Vagina (tissue), 2 donors: ENCODE results near the gene MAN1A1. TPM values are rescaled to one million over a fixed set of nuclear protein-coding genes. Genes with fewer than 3 reads are reported as not detected.

Experiments
- DNase-seq, 2 donors: peaks; one replicate each; pipeline ENCODE4 v3.0.0-alpha.2; 2017; ENCODE audit errors: extremely low spot score in 2 of 2
- H3K27ac ChIP-seq: fragments of 200-600 bp; sonication (generic); one replicate; pipeline ENCODE4 v1.5.1; 2019
- H3K27me3 ChIP-seq: fragments of 200-600 bp; sonication (generic); one replicate; pipeline ENCODE4 v1.5.1; 2019
- H3K36me3 ChIP-seq, 2 donors: fragments of 200-600 bp; sonication (generic); one replicate each; pipeline ENCODE4 v1.5.1; 2017 to 2019
- H3K4me1 ChIP-seq: fragments of 200-600 bp; sonication (generic); one replicate; pipeline ENCODE4 v1.5.1; 2019
- H3K4me3 ChIP-seq, 2 donors: fragments of 200-600 bp; sonication (generic); 1 replicate in 1 of 2; 2 replicates in 1 of 2; pipeline ENCODE4 v1.5.1; 2016 to 2019
- H3K9me3 ChIP-seq: fragments of 200-600 bp; sonication (generic); one replicate; pipeline ENCODE4 v1.5.1; 2019
- CTCF ChIP-seq, 3 experiments: fragments of 450-650 bp in 2 of 3; fragments of 200-600 bp in 1 of 3; sonication (generic) in 1 of 3; IDR thresholded peaks; one replicate each; pipeline ENCODE4 v1.5.1; 2017 to 2019; ENCODE audit warnings: antibody characterized with exemption in 3 of 3, mild to moderate bottlenecking in 2 of 3, moderate library complexity in 2 of 3
- POLR2A ChIP-seq, 2 donors: fragments of 450-650 bp; IDR thresholded peaks; one replicate each; pipeline ENCODE4 v1.6.1; 2017; ENCODE audit warnings: antibody characterized with exemption in 2 of 2, mild to moderate bottlenecking in 2 of 2, moderate library complexity in 2 of 2
- POLR2AphosphoS5 ChIP-seq, 2 donors: sonication (generic); formaldehyde crosslinking; IDR thresholded peaks; one replicate each; pipeline ENCODE4 v1.9.0; 2017; ENCODE audit warnings: antibody characterized with exemption in 2 of 2, mild to moderate bottlenecking in 2 of 2, low read depth in 1 of 2; ENCODE audit not compliant: insufficient read depth in 1 of 2
- intact Hi-C: fragments of 100-400 bp; cut with DNase I; formaldehyde crosslinking; loops from one replicate; pipeline ENCODE4 v1.15.1; 2023
- total RNA-seq: library from RNA; depleted of rRNA; stranded (reverse); fragments of >200 nt; gene quantifications from one replicate; pipeline ENCODE4 v1.2.3, GENCODE V29; 2016

MAN1A1 gene
- total RNA-seq, 1 donor from 2014 or later = 71.2 TPM

- Histone ChIP-seq H3K27ac (peak overlapping the region; percentile 40), H3K4me3 (no peak overlapping the region), H3K27me3 (no peaks in the 10 kb centered on the region), H3K36me3 (no peaks in the 10 kb centered on the region), H3K4me1 (peaks cover 26% of the 10 kb centered on the region), H3K9me3 (no peaks in the 10 kb centered on the region)
- DNase-seq = no peak
- intact Hi-C loops = no loop called here
- TF ChIP-seq CTCF (IDR thresholded peaks at IDR 0.05) (peak in 2 of 3 experiments; percentile 37 to 50), POLR2A (IDR thresholded peaks at IDR 0.05) (no peak)
These were observed 201.3 kb downstream of the MAN1A1 start for GRCh38 chr6:119148098-119148824.

GRCh38 chr6:119147101-119148053 is 202.2 kb downstream of the MAN1A1 start:
- intact Hi-C loops = no loop called here

GRCh38 chr6:119145111-119145510 is 204.4 kb downstream of the MAN1A1 start:
- intact Hi-C loops = no loop called here
- no peaks in the 10 kb centered on the region for H3K36me3 ChIP-seq
- DNase-seq = no peak
- TF ChIP-seq CTCF (IDR thresholded peaks at IDR 0.05) = no peak
- no peak for TF ChIP-seq POLR2AphosphoS5 (IDR thresholded peaks at IDR 0.05; ENCODE audit: insufficient read depth in 1 of 2, low read depth in 1 of 2)
- no peak for TF ChIP-seq POLR2A (IDR thresholded peaks at IDR 0.05)
- H3K27me3 ChIP-seq = no peaks in the 10 kb centered on the region
- no peak overlapping the region for H3K27ac ChIP-seq
- no peak overlapping the region for H3K4me3 ChIP-seq
- peaks cover 26% of the 10 kb centered on the region for H3K4me1 ChIP-seq
- H3K9me3 ChIP-seq = no peaks in the 10 kb centered on the region

More at GRCh38 chr6:119147101-119148053, 202.2 kb downstream of the MAN1A1 start:
- DNase-seq = no peak
- Histone ChIP-seq H3K4me3 (no peak overlapping the region), H3K4me1 (peaks cover 26% of the 10 kb centered on the region), H3K36me3 (no peaks in the 10 kb centered on the region), H3K27ac (peak overlapping the region; percentile 40), H3K9me3 (no peaks in the 10 kb centered on the region), H3K27me3 (no peaks in the 10 kb centered on the region)
- TF ChIP-seq CTCF (IDR thresholded peaks at IDR 0.05) (no peak), POLR2AphosphoS5 (IDR thresholded peaks at IDR 0.05; ENCODE audit: insufficient read depth in 1 of 2, low read depth in 1 of 2) (no peak), POLR2A (IDR thresholded peaks at IDR 0.05) (no peak)

- Histone ChIP-seq H3K4me1 (peaks cover 21% of the 10 kb centered on the region), H3K27me3 (no peaks in the 10 kb centered on the region), H3K36me3 (no peaks in the 10 kb centered on the region), H3K4me3 (no peak overlapping the region), H3K27ac (no peak overlapping the region), H3K9me3 (no peaks in the 10 kb centered on the region)
- DNase-seq = no peak
- TF ChIP-seq POLR2A (IDR thresholded peaks at IDR 0.05) = no peak
- TF ChIP-seq CTCF (IDR thresholded peaks at IDR 0.05) = no peak
- TF ChIP-seq POLR2AphosphoS5 (IDR thresholded peaks at IDR 0.05; ENCODE audit: insufficient read depth in 1 of 2, low read depth in 1 of 2) = no peak
- intact Hi-C loops = no loop called here
These were observed 206.9 kb downstream of the MAN1A1 start for GRCh38 chr6:119142637-119143036.
